HG02678 (cell line): ENCODE data around the gene EDDM13.
"Not testable (repeated sequence)": the region's sequence is repeated elsewhere in the genome, so short reads cannot be mapped to it uniquely, and the experiment has no call there.

ENCODE experiments used
- ATAC-seq: cut with Tn5 transposase; IDR thresholded peaks from one replicate; pipeline ENCODE4 v1.9.1; 2021; ENCODE audit warnings: mild to moderate bottlenecking, moderate library complexity; ENCODE audit not compliant: unreplicated experiment

Gene EDDM13

DNA sequence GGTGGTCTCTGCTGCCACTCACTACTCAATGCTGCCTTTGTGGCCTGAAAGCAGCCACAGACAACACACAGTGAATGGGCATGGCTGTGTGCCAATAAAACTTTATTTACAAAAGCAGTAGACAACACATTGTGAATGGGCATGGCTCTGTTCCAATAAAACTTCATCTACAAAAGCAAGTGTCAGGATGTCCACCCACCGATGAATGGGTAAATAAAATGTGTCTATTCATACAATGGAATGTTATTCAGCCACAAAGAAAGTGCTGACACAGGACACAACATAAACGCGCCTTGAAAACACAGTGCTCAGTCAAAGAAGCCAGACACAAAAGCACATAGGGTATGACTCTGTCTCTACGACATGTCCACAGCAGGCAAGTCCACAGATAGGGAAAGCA, 22.0 kb downstream of the EDDM13 start:
- no peak for ATAC-seq

DNA sequence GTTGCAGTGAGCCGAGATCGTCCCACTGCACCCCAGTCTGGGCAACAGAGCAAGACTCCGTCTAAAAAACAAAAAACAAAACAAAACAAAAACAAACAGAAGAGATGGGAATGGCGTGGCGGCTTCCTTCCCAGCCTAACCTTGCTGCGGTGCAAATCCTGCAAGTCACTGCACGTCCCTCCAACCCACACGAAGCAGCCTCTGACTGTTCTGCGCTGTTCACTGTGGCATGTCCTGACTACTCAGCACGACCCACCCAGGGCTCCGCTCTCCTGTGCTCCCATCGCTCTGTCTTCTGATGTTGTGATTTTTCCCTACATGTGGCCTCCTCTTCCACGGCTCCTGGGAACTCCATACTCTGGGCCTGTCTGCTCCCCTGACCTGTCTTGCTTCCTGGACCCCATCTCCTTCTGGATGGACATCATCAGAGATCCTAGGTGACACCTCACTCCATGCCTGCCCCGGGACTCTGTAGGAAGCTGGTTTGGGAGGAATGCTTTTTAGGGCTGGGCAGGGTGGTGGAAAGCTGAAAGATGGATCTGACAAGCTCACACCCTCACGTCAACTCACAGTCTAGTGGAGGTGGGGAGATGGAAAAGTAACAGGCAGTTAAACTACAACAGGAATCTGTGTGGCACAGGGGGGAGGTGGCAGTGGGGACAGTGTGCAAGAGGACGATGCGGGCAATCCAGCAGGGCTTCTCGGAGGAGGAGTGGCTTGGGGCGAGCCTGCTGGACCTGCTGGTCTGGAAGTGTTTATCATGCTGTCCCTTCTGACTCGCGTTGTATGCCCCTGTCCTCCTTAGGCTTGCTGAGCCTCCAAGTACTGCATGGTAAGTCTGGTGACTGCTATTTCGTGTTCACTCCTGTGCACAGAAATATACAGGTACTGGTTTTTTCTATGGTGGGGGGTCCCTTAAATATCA, 23.2 kb downstream of the EDDM13 start:
- no peak for ATAC-seq

DNA sequence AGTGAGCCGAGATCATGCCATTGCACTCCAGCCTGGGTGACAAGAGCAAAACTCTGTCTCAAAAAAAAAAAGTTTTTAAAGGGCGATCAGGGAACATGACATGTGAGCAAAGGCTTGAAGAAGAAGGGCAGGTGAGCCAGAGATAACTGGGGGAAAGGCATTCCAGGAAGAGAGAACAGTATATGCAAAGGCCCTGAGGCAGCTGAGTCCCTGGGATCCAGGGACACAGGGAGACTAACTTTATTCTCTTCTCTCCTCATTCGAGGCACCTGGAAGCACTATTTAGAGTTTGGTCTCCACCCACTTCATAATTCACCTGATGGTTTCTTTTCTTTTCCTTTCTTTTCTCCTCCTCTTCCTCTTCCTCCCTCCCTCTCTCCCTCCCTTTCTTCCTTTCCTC, 24.5 kb downstream of the EDDM13 start:
- no peak for ATAC-seq

DNA sequence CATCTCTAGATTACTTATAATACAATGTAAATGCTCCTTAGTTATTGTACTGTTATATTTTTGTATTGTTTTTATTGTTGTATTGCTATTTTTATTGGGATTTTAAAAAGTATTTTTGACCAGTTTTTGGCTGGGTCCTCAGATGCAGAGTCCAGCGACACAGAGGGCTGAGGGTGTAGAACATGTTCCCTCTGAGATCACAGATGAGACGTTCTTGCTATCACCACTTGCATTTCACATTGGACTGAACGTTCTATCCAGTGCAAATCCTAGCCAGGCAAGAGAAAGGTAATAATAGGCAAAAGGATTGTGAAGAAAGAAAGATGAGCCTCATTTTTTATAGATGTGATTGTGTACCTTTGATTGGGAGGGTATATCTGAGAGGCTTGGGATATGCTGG, 27.1 kb downstream of the EDDM13 start:
- ATAC-seq, result no peak

DNA sequence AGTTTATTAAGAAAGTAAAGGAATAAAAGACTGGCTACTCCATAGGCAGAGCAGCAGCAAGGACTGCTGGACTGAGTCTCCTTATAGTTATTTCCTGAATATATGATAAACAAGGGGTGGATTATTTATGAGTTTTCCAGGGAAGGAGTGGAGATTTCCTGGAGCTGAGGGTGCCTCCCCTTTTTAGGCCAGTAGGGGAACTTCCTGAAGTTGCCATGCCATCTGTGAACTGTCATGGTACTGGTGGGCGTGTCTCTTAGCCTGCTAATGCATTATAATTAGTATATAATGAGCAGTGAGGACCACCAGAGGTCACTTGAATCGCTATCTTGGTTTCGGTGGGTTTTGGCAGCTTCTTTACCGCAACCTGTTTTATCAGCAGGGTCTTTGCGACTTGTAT, 28.6 kb downstream of the EDDM13 start:
- no peak for ATAC-seq

DNA sequence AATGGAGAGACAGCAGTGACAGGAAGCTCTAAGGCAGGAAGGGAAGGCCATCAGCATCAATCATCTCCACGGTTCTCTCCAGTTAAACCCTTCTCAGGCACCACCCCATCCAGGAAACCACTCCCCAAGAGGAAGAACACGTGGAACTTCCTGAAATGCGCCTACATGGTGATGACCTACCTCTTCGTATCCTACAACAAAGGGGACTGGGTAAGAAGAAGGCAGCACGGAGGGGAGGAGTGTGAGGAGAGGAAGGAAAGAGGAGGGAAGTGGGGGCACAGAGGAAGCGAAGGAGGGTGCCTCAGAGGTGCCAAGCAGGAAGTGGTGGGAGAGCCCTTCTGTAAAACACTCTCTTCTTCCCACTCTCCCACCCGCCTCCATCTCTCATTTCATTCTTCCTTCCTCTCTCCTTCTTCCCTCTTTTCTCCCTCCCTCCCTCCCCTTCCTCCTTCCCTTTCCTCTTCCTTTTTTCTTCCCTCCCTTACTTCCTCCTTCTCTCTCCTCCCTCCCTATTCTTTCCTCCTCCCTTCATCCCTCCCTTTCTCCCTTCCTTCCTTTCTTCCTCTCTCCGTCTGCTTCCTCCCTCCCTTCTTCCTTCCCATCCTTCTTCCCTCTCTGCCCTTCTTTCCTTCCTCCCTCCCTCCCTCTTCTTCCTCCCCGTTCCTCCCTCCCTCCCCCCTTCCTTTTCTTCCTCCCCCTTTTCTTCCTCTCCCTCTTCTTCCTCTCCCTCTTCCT, 29.5 kb downstream of the EDDM13 start:
- no peak for ATAC-seq

- ATAC-seq, result no peak
Measured at GRCh38 chr19:56304243-56304642, 31.7 kb downstream of the EDDM13 start.

GRCh38 chr19:56306016-56306415, 33.5 kb downstream of the EDDM13 start:
- no peak for ATAC-seq

DNA sequence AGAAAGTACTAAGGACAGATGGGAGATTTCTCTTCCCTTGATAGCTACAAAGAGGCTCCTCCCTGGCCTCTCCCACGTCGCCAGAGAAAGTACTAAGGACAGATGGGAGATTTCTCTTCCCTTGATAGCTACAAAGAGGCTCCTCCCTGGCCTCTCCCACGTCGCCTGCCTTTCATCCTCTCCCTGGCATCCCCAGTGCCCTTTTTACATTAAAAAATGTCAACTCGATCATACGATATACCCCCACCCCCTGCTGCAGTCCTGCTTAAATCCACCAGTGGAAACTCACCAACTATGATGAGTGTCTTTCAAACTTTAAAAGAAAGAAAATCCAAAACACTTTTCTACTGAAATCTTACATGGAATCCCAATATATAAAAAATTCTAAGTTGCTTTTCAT, 34.5 kb downstream of the EDDM13 start:
- not testable (repeated sequence) for ATAC-seq

DNA sequence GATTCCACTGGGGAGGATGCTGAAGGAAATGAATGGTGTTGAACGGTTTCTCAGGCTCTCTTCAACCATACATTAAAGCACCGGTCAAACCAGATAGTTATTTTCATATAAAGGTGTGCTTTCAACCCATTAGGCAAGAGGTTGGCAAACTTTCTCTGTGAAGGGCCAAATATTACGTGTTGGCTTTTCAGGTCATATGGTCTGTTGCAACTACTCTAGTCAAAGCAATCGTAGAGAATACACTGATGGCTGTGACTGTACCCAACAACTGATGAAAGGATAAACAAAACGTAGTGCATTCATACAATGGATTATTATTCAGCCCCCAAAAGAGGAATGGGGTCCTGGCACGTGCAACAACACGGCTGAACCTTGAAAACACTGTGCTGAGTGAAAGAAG, 36.2 kb downstream of the EDDM13 start:
- ATAC-seq, result no peak

- no peak for ATAC-seq
Measured at GRCh38 chr19:56309511-56310185, 37.1 kb downstream of the EDDM13 start.

GRCh38 chr19:56310462-56310861, 37.9 kb downstream of the EDDM13 start:
- no peak for ATAC-seq

DNA sequence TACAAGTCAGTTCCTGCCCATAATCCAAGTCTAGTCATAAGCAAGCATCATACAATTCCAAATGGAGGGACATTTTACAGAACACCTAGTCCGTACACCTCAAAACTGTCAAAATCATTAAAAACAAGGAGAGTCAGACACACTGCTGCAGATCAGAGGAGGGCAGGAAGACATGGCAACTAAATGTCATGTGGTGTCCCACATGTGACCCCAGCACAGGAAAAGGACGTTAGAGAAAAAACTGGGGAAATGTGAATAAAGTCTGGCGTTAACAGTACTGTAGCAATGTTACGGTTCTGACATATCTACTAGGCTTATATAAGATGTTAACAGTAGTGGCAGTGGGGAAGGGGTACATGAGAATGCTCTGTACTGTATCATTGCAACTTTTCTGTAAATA, 39.8 kb downstream of the EDDM13 start:
- no peak for ATAC-seq

DNA sequence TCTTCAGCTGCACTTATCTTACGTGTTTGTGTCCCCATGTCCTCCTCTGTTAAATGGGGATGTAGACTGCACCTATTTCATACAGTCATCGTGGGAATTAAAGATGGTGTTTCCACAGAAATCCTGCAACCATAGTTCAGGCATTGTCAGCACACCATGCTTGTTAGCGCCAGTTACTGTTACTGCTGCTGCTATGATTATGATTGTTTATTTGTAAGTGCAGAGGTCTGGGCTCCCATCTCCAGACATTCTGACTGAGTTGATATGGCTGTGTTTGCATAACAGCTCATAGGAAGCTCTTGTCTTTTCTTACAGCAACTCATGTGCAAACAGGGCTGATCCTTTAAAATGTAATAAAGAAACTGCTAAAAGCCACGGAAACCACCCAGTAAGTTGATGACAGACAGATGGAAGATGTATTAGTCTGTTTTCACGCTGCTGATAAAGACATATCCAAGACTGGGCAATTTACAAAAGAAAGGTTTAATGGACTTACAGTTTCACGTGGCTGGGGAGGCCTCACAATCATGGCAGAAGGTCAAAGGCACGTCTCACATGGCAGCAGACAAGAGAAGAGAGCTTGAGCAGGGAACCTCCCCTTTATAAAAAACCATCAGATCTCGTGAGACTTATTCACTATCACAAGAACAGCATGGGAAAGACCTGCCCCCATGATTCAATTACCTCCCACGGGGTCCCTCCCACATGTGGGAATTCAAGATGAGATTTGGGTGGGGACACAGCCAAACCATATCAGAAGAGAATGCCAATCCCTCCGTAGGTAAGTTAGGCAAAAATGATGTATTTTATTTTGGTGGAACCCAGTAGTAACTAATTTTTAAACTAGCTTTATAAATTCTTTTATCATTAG, 40.5 kb downstream of the EDDM13 start:
- no peak for ATAC-seq

DNA sequence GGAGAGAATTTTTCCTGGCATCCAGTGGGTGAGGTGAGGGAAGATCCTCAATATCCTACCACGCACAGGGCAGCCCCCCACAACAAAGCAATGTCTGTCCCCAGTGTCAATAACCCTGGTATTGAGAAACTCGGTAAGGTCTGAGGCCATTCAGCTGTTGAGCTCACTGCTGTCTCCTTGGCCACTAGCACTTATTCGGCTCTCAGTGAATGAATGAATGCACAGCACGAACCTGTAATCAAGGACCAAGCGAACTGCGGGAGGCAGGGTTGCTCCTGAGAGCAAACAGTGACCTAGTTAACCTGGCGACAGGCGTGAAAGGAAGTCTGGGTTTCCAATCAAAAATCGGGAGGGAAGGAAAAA, 41.5 kb downstream of the EDDM13 start:
- ATAC-seq, result peak; percentile 1

GRCh38 chr19:56314381-56315076, 42.0 kb downstream of the EDDM13 start, which contains the start of gene ZSCAN5A:
ZSCAN5A (minus strand) TSS chr19:56314839; CDS start chr19:56225046, 89,793 bp downstream.
- peak; percentile 74 for ATAC-seq

- ATAC-seq, result peak; percentile 80
Measured at GRCh38 chr19:56315077-56315828, 42.7 kb downstream of the EDDM13 start.

DNA sequence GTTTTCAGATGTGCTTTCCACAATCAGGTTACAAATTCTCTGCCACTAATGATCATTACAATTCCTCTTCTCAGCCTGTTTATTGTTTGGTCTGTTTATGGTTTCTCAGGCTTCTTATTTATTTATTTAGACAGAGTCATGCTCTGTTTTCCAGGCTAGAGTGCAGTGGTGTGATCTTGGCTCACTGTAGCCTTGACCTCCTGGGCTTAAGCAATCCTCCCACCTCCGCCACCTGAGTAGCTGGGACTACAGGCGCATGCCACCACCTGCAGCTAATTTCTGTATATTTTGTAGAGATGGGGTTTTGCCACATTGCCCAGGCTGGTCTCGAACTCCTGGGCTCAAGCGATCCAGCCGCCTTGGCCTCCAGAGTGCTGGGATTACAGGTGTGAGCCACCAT, 44.2 kb downstream of the EDDM13 start:
- ATAC-seq, result no peak

- ATAC-seq, result no peak
Measured at GRCh38 chr19:56317749-56318148, 45.2 kb downstream of the EDDM13 start.
